SK-N-SH treated with all-trans-retinoic acid at 6 μM for 48 hours (cell line): ENCODE results near the gene SCUBE2.

Experiments used
- ATAC-seq: fragments of 200-7000 bp; cut with Tn5 transposase; 3 replicates; pipeline ENCODE4 v1.9.1; 2020; ENCODE audit warnings: mild to moderate bottlenecking, moderate library complexity
- BACH2 ChIP-seq: fragments of 250-450 bp; sonication (Bioruptor Pico); IDR thresholded peaks from 2 replicates; pipeline ENCODE4 v1.9.0; 2021; ENCODE audit warnings: mild to moderate bottlenecking, borderline replicate concordance
- CREB5 ChIP-seq: fragments of 250-450 bp; sonication (Bioruptor Pico); IDR thresholded peaks from 2 replicates; pipeline ENCODE4 v1.5.1; 2020; ENCODE audit warnings: low read depth, mild to moderate bottlenecking, moderate library complexity
- CSRNP3 ChIP-seq: fragments of 250-450 bp; sonication (Bioruptor Pico); IDR thresholded peaks from 2 replicates; pipeline ENCODE4 v1.5.1; 2021; ENCODE audit warnings: mild to moderate bottlenecking, moderate library complexity
- GLIS3 ChIP-seq: fragments of 250-450 bp; sonication (Bioruptor Pico); IDR thresholded peaks from 2 replicates; pipeline ENCODE4 v1.5.0; 2020; ENCODE audit warnings: mild to moderate bottlenecking, moderate library complexity
- ISL1 ChIP-seq: fragments of 250-450 bp; sonication (Bioruptor Pico); IDR thresholded peaks from 2 replicates; pipeline ENCODE4 v2.1.2; 2022; ENCODE audit warnings: mild to moderate bottlenecking, moderate library complexity
- OSR1 ChIP-seq: fragments of 250-450 bp; sonication (Bioruptor Pico); IDR thresholded peaks from 2 replicates; pipeline ENCODE4 v1.8.0; 2022; ENCODE audit warnings: moderate library complexity, mild to moderate bottlenecking, inconsistent platforms
- PATZ1 ChIP-seq: fragments of 250-450 bp; sonication (Bioruptor Pico); IDR thresholded peaks from 2 replicates; pipeline ENCODE4 v1.8.0; 2020; ENCODE audit warnings: mild to moderate bottlenecking, moderate library complexity, borderline replicate concordance
- PPARA ChIP-seq: fragments of 250-450 bp; sonication (Bioruptor Pico); IDR thresholded peaks from 2 replicates; pipeline ENCODE4 v1.5.0; 2020; ENCODE audit warnings: mild to moderate bottlenecking, borderline replicate concordance
- RARB ChIP-seq: fragments of 250-450 bp; sonication (Bioruptor Pico); IDR thresholded peaks from 2 replicates; pipeline ENCODE4 v1.8.0; 2021; ENCODE audit warnings: mild to moderate bottlenecking, moderate library complexity
- SNAI2 ChIP-seq: fragments of 250-450 bp; sonication (Bioruptor Pico); IDR thresholded peaks from 2 replicates; pipeline ENCODE4 v1.5.0; 2020; ENCODE audit warnings: mild to moderate bottlenecking, moderate library complexity
- TOX ChIP-seq: fragments of 250-450 bp; sonication (Bioruptor Pico); IDR thresholded peaks from 2 replicates; pipeline ENCODE4 v1.8.0; 2021; ENCODE audit warnings: mild to moderate bottlenecking, moderate library complexity, borderline replicate concordance
- TSHZ2 ChIP-seq: fragments of 250-450 bp; sonication (Bioruptor Pico); IDR thresholded peaks from 2 replicates; pipeline ENCODE4 v1.5.0; 2020; ENCODE audit warnings: mild to moderate bottlenecking, moderate library complexity
- ZC3H10 ChIP-seq: fragments of 250-450 bp; sonication (Bioruptor Pico); IDR thresholded peaks from 2 replicates; pipeline ENCODE4 v1.5.1; 2021; ENCODE audit warnings: mild to moderate bottlenecking, moderate library complexity
- ZFP3 ChIP-seq: fragments of 250-450 bp; sonication (Bioruptor Pico); IDR thresholded peaks from 2 replicates; pipeline ENCODE4 v1.5.0; 2020; ENCODE audit warnings: mild to moderate bottlenecking, moderate library complexity

SCUBE2 gene

GRCh38 chr11:8971924-8972316, 119.5 kb downstream of the SCUBE2 start:
- no peak for ATAC-seq
- no peak for TF ChIP-seq PPARA (CRISPR knock-in tag)
- TF ChIP-seq TOX (CRISPR knock-in tag) = no peak
- TF ChIP-seq RARB (CRISPR knock-in tag) = no peak

- ATAC-seq = no peak
- TF ChIP-seq OSR1 (CRISPR knock-in tag) (no peak), ISL1 (CRISPR knock-in tag) (no peak), GLIS3 (no peak), ZC3H10 (CRISPR knock-in tag) (no peak), TSHZ2 (CRISPR knock-in tag) (no peak), SNAI2 (no peak), CSRNP3 (CRISPR knock-in tag) (no peak), ZFP3 (CRISPR knock-in tag) (no peak), PATZ1 (no peak), CREB5 (CRISPR knock-in tag) (no peak), BACH2 (no peak)
Measured at GRCh38 chr11:8971196-8971923, 120.0 kb downstream of the SCUBE2 start.
